GM12892 (cell line): ENCODE results near the gene ITPR1.

ENCODE experiments used
- DNase-seq: peaks from one replicate; pipeline ENCODE4 v3.0.0; 2011; ENCODE audit not compliant: insufficient read length
- FAIRE-seq: peaks from 2 replicates; lab custom pipeline; 2011; peaks lifted over from hg19 to GRCh38; lab: Jason Lieb, UNC
- POLR2A ChIP-seq: IDR thresholded peaks from 2 replicates; pipeline ENCODE4 v1.6.1; 2011; ENCODE audit warnings: low read depth, low read length, control low read depth
- POLR2AphosphoS5 ChIP-seq: IDR thresholded peaks from 2 replicates; pipeline ENCODE4 v1.6.1; 2011; ENCODE audit warnings: low read depth, low read length, control low read depth
- TAF1 ChIP-seq: IDR thresholded peaks from 2 replicates; pipeline ENCODE4 v1.6.1; 2011; ENCODE audit warnings: low read depth, mild to moderate bottlenecking, control low read depth, low read length, borderline replicate concordance

Gene ITPR1

DNA sequence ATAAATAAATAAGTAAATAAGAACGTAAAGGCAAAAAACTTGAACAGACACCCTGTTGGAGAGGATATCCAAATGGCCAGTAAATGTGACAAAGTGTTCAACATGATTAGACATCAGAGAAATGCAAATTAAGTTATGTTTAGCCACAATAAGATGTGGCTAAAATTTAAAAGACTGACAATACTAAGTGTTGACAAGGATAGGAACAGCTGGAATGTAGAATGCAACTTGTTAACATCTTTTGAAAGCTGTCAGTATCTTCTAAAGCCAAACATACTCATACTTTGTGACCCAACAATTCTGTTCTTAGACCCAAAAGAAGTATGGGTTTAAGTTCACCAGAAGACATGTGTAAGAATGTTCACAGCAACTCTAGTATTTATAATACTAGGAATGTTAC, 197.1 kb downstream of the ITPR1 start:
- TF ChIP-seq POLR2AphosphoS5 = no peak
- no peak for TF ChIP-seq POLR2A
- no peak for TF ChIP-seq TAF1
- DNase-seq (no peak), FAIRE-seq (no peak)

- no peak for DNase-seq
- peak; percentile 40 for FAIRE-seq
- TF ChIP-seq POLR2A (no peak), POLR2AphosphoS5 (no peak), TAF1 (no peak)
Measured at GRCh38 chr3:4693620-4694019, 200.5 kb downstream of the ITPR1 start.

DNA sequence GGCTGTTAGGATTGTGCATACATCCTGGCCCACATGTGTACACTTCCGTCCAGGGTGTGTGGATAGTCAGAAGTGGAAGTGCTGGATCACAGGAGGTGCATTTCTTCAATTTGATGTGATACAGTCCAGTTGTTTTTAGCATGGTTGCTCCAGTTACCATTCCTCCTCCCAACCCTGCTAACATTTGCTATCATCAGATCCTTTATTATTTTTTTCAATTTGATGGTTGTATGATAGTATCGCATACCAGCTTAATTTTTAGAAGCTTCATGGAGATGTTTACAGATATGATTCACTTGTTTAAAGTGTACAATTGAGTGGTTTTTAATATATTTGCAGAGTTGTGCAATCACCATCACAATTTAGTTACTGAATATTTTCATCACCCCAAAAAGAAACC, 202.7 kb downstream of the ITPR1 start:
- FAIRE-seq = no peak
- no peak for TF ChIP-seq TAF1
- no peak for TF ChIP-seq POLR2AphosphoS5
- no peak for TF ChIP-seq POLR2A
- DNase-seq = no peak

- TF ChIP-seq POLR2A = no peak
- TF ChIP-seq POLR2AphosphoS5 = no peak
- no peak for TF ChIP-seq TAF1
- DNase-seq (no peak), FAIRE-seq (no peak)
Measured at GRCh38 chr3:4696266-4696665, 203.1 kb downstream of the ITPR1 start.

DNA sequence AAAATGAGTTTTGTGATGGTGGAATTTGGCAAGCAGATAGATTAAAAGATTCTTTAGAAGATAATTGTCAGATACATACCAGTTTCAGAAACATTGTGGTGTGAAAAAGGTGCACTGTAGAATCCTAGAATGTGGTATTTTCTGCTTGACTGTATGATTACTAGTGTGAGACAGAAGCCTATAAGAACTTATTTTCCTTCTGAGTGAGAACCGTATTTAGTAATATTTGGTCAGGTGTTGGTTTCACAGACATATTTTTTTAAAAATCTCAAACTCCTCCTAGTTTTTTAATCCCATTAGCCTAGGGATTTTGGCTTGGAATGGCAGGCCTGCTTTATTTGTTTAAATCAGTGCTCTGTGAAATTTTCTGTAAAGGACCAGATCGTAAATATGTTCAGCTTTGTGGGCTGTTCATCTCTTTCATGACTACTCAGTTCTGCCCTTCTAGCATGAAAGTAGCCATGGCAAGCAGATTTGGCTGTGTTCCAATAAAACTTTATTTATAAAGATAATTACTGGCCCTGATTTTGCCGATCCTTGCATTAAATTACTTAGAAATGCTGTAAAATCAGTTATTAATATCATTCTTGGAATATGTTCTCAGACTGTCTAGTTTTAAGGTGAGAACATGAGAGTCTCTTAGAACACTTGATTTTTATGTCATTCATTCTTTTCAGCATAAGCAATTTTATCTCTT, 205.1 kb downstream of the ITPR1 start:
- no peak for FAIRE-seq
- no peak for TF ChIP-seq POLR2AphosphoS5
- TF ChIP-seq TAF1 = no peak
- no peak for TF ChIP-seq POLR2A
- no peak for DNase-seq

- no peak for DNase-seq
- TF ChIP-seq TAF1 (no peak), POLR2A (no peak), POLR2AphosphoS5 (no peak)
- no peak for FAIRE-seq
Measured at GRCh38 chr3:4703054-4703480, 209.9 kb downstream of the ITPR1 start.

DNA sequence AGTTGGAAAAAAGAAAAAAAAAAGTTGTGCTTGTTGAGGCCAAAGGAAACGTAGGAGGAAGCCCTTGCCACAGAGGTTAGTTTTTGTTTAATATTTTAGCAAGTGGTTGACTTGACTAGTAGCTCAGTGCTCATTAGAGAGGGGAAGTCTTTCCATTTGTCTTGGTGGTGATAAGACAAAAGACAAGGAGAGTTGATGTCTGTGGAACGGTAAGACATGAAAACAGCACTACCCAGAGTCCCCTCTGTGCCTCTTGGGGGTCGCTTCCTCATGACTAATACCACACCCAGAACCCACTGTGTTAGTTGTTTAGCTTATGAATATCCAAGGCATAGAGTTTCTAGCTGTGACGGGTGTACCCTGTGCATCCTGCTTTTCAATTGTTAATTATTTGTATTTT, 211.4 kb downstream of the ITPR1 start:
- DNase-seq (no peak), FAIRE-seq (no peak)
- no peak for TF ChIP-seq TAF1
- no peak for TF ChIP-seq POLR2AphosphoS5
- no peak for TF ChIP-seq POLR2A

- no peak for DNase-seq
- no peak for FAIRE-seq
- no peak for TF ChIP-seq TAF1
- TF ChIP-seq POLR2AphosphoS5 = no peak
- TF ChIP-seq POLR2A = no peak
Measured at GRCh38 chr3:4707324-4707723, 214.2 kb downstream of the ITPR1 start.

DNA sequence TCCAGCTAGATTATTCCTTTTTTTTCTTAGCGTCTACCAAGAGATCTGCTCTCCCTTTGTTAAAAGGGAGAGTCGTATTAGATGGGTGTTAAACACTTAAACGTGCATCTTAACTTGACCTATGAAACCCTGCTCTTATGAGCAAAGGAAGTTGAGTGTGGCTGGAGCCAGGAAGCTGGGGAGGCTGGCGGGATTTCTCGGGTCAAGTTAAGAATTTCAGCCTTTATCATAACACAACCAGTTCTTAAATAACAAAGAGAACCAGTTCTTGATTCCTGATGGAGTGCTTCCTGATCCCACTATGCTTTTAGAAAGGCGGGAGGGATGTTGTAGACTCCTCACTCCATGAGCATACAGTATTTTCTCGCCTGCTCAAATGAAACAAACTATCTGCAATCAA, 215.1 kb downstream of the ITPR1 start:
- DNase-seq = no peak
- TF ChIP-seq POLR2A (no peak), TAF1 (no peak), POLR2AphosphoS5 (no peak)
- FAIRE-seq = no peak

DNA sequence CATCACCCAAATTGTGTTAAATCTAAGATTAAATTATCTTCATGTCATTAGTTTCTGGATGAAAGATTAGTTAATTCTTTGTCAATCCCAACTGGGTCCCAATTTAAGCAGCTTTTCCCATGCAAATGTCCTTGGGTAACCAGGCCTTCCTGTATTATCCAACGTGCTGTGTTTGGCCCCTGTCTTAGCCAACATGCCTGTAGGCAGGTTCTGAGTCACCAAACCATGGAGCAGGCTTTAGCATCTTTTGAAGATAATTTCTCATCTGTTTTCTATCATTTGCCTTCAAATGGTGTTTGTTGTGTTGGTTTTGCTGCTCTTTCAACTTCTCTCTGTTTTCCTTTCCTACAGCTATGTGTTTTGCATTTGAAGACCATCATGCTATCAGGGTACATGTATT, 216.2 kb downstream of the ITPR1 start:
- TF ChIP-seq TAF1 = no peak
- TF ChIP-seq POLR2A = no peak
- TF ChIP-seq POLR2AphosphoS5 = no peak
- FAIRE-seq (no peak), DNase-seq (no peak)

DNA sequence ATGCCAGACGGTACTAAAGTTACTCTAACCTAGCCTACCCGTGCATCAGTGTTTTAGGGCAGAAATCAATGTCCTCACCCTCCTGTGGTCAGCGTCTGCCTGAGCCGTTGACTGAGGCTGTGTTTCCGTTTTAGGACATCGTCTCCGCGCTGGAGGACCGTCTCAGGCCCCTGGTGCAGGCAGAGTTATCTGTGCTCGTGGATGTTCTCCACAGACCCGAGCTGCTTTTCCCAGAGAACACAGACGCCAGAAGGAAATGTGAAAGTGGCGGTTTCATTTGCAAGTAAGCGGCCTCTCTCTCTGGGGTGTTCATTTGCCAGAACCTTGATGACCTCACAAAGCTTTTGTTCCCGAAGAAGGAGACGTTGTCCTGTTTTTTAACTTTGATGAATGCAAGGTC, 217.0 kb downstream of the ITPR1 start:
- DNase-seq = no peak
- TF ChIP-seq POLR2AphosphoS5 = no peak
- no peak for TF ChIP-seq TAF1
- TF ChIP-seq POLR2A = no peak
- FAIRE-seq = no peak

DNA sequence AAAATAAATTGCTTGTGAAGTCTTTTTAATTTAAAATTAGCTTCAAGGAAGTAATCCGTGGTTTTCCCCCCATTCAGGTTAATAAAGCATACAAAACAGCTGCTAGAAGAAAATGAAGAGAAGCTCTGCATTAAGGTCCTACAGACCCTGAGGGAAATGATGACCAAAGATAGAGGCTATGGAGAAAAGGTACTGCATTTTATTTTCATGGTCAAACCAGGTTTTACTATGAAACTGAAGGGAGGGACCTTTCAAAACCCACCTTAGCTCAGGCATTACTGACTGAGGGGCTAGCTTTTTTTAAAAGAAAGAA, 218.5 kb downstream of the ITPR1 start:
- no peak for FAIRE-seq
- DNase-seq = no peak
- TF ChIP-seq POLR2AphosphoS5 (no peak), POLR2A (no peak), TAF1 (no peak)
